Measurements from ENCODE around the gene MAEA. TPM values are rescaled to one million over a fixed set of nuclear protein-coding genes. Genes with fewer than 3 reads are reported as not detected.

Gene MAEA
- polyA plus RNA-seq, 1 experiment, result 73.3 TPM

DNA sequence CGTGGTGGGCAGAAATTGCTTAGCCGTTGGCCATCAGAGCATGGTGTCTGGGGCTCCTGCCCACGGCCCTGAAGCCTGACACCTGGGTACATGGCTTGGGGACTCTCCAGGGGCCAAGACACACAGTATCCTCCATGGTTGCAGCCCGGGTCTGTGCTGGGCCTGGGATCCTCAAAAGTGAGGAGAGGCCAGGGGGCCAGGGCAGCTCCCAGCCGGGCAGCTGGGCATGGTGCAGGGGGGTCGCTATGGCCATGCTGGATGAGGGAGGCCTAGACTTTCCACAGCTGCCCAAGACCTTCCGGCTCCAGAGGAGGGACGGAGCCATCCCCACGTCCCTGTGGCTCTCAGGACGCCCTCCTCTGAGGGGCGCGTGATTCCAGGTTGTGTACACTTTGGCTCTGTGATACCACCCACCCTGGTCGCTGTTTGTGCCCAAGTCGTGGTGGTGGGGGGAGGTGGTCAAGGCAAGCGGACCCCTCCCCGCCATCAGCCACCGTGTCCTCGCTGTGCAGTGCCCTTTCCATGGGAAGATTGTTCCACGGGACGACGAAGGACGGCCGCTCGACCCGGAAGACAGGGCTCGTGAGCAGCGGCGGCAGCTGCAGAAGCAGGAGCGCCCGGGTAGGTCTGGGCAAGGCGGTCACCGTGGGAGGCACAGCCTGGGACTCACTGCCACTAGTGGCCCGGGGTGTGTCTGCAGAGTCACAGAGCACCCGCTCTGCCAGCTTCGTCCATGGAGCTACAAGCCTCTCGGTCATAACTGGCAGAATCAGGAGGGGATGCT lies 90.9 kb downstream of the MAEA start:
- no peaks in the 10 kb centered on the region; the same call in 1 of the 2 replicates for H3K9me3 ChIP-seq (ENCODE audit: control insufficient read depth, insufficient read depth, low read length)
- TF ChIP-seq, protein P1, sequence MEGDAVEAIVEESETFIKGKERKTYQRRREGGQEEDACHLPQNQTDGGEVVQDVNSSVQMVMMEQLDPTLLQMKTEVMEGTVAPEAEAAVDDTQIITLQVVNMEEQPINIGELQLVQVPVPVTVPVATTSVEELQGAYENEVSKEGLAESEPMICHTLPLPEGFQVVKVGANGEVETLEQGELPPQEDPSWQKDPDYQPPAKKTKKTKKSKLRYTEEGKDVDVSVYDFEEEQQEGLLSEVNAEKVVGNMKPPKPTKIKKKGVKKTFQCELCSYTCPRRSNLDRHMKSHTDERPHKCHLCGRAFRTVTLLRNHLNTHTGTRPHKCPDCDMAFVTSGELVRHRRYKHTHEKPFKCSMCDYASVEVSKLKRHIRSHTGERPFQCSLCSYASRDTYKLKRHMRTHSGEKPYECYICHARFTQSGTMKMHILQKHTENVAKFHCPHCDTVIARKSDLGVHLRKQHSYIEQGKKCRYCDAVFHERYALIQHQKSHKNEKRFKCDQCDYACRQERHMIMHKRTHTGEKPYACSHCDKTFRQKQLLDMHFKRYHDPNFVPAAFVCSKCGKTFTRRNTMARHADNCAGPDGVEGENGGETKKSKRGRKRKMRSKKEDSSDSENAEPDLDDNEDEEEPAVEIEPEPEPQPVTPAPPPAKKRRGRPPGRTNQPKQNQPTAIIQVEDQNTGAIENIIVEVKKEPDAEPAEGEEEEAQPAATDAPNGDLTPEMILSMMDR (IDR thresholded peaks at IDR 0.05; ENCODE audit: low read depth, low read length), result no peak
- H3K27me3 ChIP-seq (ENCODE audit: control insufficient read depth, insufficient read depth, low read length), result no peaks in the 10 kb centered on the region
- no peak overlapping the region for H3K4me3 ChIP-seq (ENCODE audit: low read depth, low read length)
- no peak overlapping the region for H3K27ac ChIP-seq (ENCODE audit: low read depth, low read length)
- DNase-seq (ENCODE audit: low read depth, low spot score), result no peak
- POLR2A ChIA-PET, result no interaction called here
- CTCF ChIA-PET, result no interaction called here

DNA sequence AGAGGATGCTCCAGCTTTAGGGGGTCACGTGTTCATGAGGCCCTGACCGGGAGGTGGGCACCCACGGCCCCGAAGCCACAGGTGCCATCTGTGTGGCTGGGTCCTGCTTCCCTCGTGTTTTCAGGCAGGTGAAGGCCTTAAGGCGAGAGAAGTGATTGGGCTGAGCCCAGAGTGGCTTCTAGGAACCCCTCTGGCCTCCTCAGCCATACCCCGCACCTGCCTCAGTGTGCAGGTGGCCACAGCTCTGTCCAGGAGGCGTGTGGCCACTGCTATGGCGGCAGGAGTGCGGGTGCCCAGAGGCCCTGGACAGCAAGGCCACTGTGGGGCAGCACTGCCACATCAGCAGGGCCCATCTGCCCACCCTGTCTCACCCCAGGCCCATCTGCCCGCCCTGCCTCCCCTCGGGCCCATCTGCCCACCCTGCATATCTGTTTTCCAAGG lies 91.5 kb downstream of the MAEA start:
- Histone ChIP-seq H3K9me3 (ENCODE audit: control insufficient read depth, insufficient read depth, low read length) (no peaks in the 10 kb centered on the region; the same call in 1 of the 2 replicates), H3K4me3 (ENCODE audit: low read depth, low read length) (no peak overlapping the region), H3K27me3 (ENCODE audit: control insufficient read depth, insufficient read depth, low read length) (no peaks in the 10 kb centered on the region), H3K27ac (ENCODE audit: low read depth, low read length) (no peak overlapping the region)
- ChIA-PET CTCF (no interaction called here), POLR2A (no interaction called here)
- TF ChIP-seq, protein P1 (IDR thresholded peaks at IDR 0.05; ENCODE audit: low read depth, low read length), result no peak
- no peak for DNase-seq (ENCODE audit: low read depth, low spot score)

DNA sequence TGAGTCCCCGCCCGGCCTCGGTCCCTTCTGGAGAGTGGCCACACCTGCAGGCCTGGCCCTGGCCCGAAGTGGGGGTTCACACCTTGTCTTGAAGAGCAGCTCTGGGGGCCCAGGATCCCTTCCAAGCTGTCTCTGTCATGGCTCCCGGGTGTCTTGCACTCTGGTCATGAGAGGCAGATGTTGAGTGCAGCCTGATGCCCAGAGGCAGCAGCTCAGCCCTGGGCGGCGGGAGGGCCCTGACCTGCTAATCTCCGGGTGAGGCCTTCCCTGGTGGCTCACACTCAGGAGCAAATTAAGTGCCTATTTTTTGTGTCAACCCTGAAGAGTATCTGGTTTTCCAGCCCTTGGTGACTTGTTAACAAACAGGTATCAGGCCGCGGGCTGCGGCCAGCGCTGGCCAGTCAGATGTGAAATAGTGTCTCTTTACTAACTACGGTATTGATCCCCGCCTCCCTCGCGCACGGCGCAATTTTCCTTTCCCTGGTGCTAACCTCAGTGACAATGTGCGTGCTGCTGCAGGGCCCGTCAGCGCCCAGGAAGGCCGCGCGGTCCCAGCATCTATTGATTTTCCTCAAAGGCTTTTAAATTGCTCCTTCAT lies 92.4 kb downstream of the MAEA start:
- no peak for DNase-seq (ENCODE audit: low read depth, low spot score)
- no peaks in the 10 kb centered on the region; the same call in 1 of the 2 replicates for H3K9me3 ChIP-seq (ENCODE audit: control insufficient read depth, insufficient read depth, low read length)
- CTCF ChIA-PET, result no interaction called here
- no peak overlapping the region for H3K4me3 ChIP-seq (ENCODE audit: low read depth, low read length)
- TF ChIP-seq, protein P1 (IDR thresholded peaks at IDR 0.05; ENCODE audit: low read depth, low read length), result no peak
- H3K27ac ChIP-seq (ENCODE audit: low read depth, low read length), result no peak overlapping the region
- no peaks in the 10 kb centered on the region for H3K27me3 ChIP-seq (ENCODE audit: control insufficient read depth, insufficient read depth, low read length)
- POLR2A ChIA-PET, result no interaction called here

DNA sequence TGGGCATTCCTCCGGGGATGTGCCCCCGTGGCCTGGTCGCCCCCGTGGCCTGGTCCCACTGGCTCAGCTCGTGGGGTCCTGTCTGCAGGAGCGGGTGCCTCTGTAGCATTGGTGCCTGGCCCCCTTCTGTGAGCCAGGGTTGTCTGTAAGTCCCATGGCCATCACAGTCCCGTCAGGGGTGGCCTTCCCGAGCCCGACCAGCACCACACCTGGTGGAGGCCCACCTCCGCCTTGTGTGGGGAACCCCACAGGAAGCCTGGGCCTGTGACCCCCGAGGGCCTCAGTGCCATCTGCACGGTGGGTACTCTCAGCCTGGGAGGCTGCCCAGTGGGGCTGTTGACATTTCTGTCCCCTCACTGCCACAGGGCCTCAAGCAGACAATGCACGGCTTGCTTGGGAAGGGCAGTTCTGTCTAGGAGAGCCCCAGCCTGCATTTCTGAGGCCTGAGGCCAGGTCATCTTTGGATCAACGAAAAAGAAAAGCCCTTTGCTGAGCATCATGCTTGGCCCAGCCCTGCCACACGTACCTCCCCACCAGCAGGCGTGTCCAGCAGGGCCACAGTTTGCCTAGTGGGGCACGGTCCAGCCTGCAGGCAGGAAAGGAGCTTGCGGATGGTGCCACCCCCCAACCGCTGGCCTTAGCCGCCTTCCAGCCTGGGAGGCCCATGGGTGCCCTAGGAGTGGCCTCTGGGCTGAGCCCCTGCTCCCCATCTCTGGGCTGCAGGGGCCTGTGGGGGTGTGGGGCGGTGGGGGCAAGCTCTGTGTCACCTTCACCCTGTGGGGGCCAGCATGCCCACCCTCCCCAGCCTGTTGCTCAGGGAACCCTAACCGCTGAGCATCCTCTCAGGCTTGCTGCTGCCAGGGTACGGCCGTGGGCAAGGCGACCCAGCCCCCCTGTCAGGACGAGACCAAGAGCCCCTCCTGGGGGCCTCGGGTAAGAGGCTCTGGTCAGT lies 93.4 kb downstream of the MAEA start:
- Histone ChIP-seq H3K27me3 (ENCODE audit: control insufficient read depth, insufficient read depth, low read length) (no peaks in the 10 kb centered on the region), H3K9me3 (ENCODE audit: control insufficient read depth, insufficient read depth, low read length) (no peaks in the 10 kb centered on the region; the same call in 1 of the 2 replicates), H3K27ac (ENCODE audit: low read depth, low read length) (no peak overlapping the region), H3K4me3 (ENCODE audit: low read depth, low read length) (no peak overlapping the region)
- CTCF ChIA-PET, result no interaction called here
- TF ChIP-seq, protein P1 (IDR thresholded peaks at IDR 0.05; ENCODE audit: low read depth, low read length), result no peak
- POLR2A ChIA-PET, result no interaction called here
- DNase-seq (ENCODE audit: low read depth, low spot score), result no peak
